SK-N-SH treated with all-trans-retinoic acid at 6 μM for 48 hours (cell line): Measurements from ENCODE around the gene KCNMA1.

ENCODE experiments used
- ATAC-seq: fragments of 200-7000 bp; cut with Tn5 transposase; 3 replicates; pipeline ENCODE4 v1.9.1; 2020; ENCODE audit warnings: mild to moderate bottlenecking, moderate library complexity
- ARNTL ChIP-seq: fragments of 450-650 bp; formaldehyde crosslinking; IDR thresholded peaks from 2 replicates; pipeline ENCODE4 v1.5.0; 2020; ENCODE audit warnings: low read depth, mild to moderate bottlenecking, moderate library complexity, borderline replicate concordance
- BACH2 ChIP-seq: fragments of 250-450 bp; sonication (Bioruptor Pico); IDR thresholded peaks from 2 replicates; pipeline ENCODE4 v1.9.0; 2021; ENCODE audit warnings: mild to moderate bottlenecking, borderline replicate concordance
- CREB5 ChIP-seq: fragments of 250-450 bp; sonication (Bioruptor Pico); IDR thresholded peaks from 2 replicates; pipeline ENCODE4 v1.5.1; 2020; ENCODE audit warnings: low read depth, mild to moderate bottlenecking, moderate library complexity
- CSDC2 ChIP-seq: fragments of 250-450 bp; sonication (Bioruptor Pico); IDR thresholded peaks from 2 replicates; pipeline ENCODE4 v1.5.0; 2020; ENCODE audit warnings: mild to moderate bottlenecking, moderate library complexity
- CSRNP3 ChIP-seq: fragments of 250-450 bp; sonication (Bioruptor Pico); IDR thresholded peaks from 2 replicates; pipeline ENCODE4 v1.5.1; 2021; ENCODE audit warnings: mild to moderate bottlenecking, moderate library complexity
- ESRRG ChIP-seq: fragments of 250-450 bp; sonication (Bioruptor Pico); IDR thresholded peaks from 2 replicates; pipeline ENCODE4 v1.6.1; 2021; ENCODE audit warnings: mild to moderate bottlenecking
- GLIS3 ChIP-seq: fragments of 250-450 bp; sonication (Bioruptor Pico); IDR thresholded peaks from 2 replicates; pipeline ENCODE4 v1.5.0; 2020; ENCODE audit warnings: mild to moderate bottlenecking, moderate library complexity
- ISL1 ChIP-seq: fragments of 250-450 bp; sonication (Bioruptor Pico); IDR thresholded peaks from 2 replicates; pipeline ENCODE4 v2.1.2; 2022; ENCODE audit warnings: mild to moderate bottlenecking, moderate library complexity
- OSR1 ChIP-seq: fragments of 250-450 bp; sonication (Bioruptor Pico); IDR thresholded peaks from 2 replicates; pipeline ENCODE4 v1.8.0; 2022; ENCODE audit warnings: moderate library complexity, mild to moderate bottlenecking, inconsistent platforms
- PATZ1 ChIP-seq: fragments of 250-450 bp; sonication (Bioruptor Pico); IDR thresholded peaks from 2 replicates; pipeline ENCODE4 v1.8.0; 2020; ENCODE audit warnings: mild to moderate bottlenecking, moderate library complexity, borderline replicate concordance
- POU6F1 ChIP-seq: fragments of 250-450 bp; sonication (Bioruptor Pico); IDR thresholded peaks from 2 replicates; pipeline ENCODE4 v1.8.0; 2021; ENCODE audit warnings: low read depth, mild to moderate bottlenecking, moderate library complexity, borderline replicate concordance
- PPARA ChIP-seq: fragments of 250-450 bp; sonication (Bioruptor Pico); IDR thresholded peaks from 2 replicates; pipeline ENCODE4 v1.5.0; 2020; ENCODE audit warnings: mild to moderate bottlenecking, borderline replicate concordance
- RARB ChIP-seq: fragments of 250-450 bp; sonication (Bioruptor Pico); IDR thresholded peaks from 2 replicates; pipeline ENCODE4 v1.8.0; 2021; ENCODE audit warnings: mild to moderate bottlenecking, moderate library complexity
- SNAI2 ChIP-seq: fragments of 250-450 bp; sonication (Bioruptor Pico); IDR thresholded peaks from 2 replicates; pipeline ENCODE4 v1.5.0; 2020; ENCODE audit warnings: mild to moderate bottlenecking, moderate library complexity
- TCF4 ChIP-seq: fragments of 250-450 bp; sonication (Bioruptor Pico); IDR thresholded peaks from 2 replicates; pipeline ENCODE4 v1.8.0; 2021; ENCODE audit warnings: mild to moderate bottlenecking, moderate library complexity, borderline replicate concordance
- ZC3H10 ChIP-seq: fragments of 250-450 bp; sonication (Bioruptor Pico); IDR thresholded peaks from 2 replicates; pipeline ENCODE4 v1.5.1; 2021; ENCODE audit warnings: mild to moderate bottlenecking, moderate library complexity
- ZFP3 ChIP-seq: fragments of 250-450 bp; sonication (Bioruptor Pico); IDR thresholded peaks from 2 replicates; pipeline ENCODE4 v1.5.0; 2020; ENCODE audit warnings: mild to moderate bottlenecking, moderate library complexity
- ZFP30 ChIP-seq: fragments of 450-650 bp; formaldehyde crosslinking; IDR thresholded peaks from 2 replicates; pipeline ENCODE4 v1.5.0; 2022; ENCODE audit warnings: mild to moderate bottlenecking, moderate library complexity
- ZNF565 ChIP-seq: fragments of 450-650 bp; formaldehyde crosslinking; conservative IDR thresholded peaks from 2 replicates; pipeline ENCODE4 v1.5.0; 2020; ENCODE audit warnings: low read depth, mild to moderate bottlenecking, moderate library complexity
- ZNF70 ChIP-seq: fragments of 450-650 bp; formaldehyde crosslinking; IDR thresholded peaks from 2 replicates; pipeline ENCODE4 v1.5.0; 2020; ENCODE audit warnings: mild to moderate bottlenecking, moderate library complexity
- TF ChIP-seq, protein P1 (sequence below): fragments of 250-450 bp; sonication (Bioruptor Pico); IDR thresholded peaks from 2 replicates; pipeline ENCODE4 v1.5.0; 2020; ENCODE audit warnings: mild to moderate bottlenecking, moderate library complexity

Gene KCNMA1

GRCh38 chr10:77444041-77444440 is 193.6 kb downstream of the KCNMA1 start:
- ATAC-seq: no peak

GRCh38 chr10:77442699-77443189 is 194.9 kb downstream of the KCNMA1 start:
- TF ChIP-seq ISL1: no peak
- no peak for TF ChIP-seq TCF4 (CRISPR knock-in tag)
- no peak for TF ChIP-seq RARB
- no peak for TF ChIP-seq ZNF70 (CRISPR knock-in tag)
- no peak for TF ChIP-seq BACH2 (CRISPR knock-in tag)
- no peak for TF ChIP-seq ARNTL (CRISPR knock-in tag)
- no peak for TF ChIP-seq CSDC2 (CRISPR knock-in tag)
- TF ChIP-seq, all 23 proteins: peak for 0
- ATAC-seq: no peak

More at GRCh38 chr10:77444041-77444440, 193.6 kb downstream of the KCNMA1 start:
- no peak for TF ChIP-seq ZNF565 (CRISPR knock-in tag)
- no peak for TF ChIP-seq ZC3H10 (CRISPR knock-in tag)
- no peak for TF ChIP-seq SNAI2 (CRISPR knock-in tag)
- no peak for TF ChIP-seq ARNTL (CRISPR knock-in tag)
- no peak for TF ChIP-seq BACH2 (CRISPR knock-in tag)
- no peak for TF ChIP-seq ZFP30
- TF ChIP-seq OSR1 (CRISPR knock-in tag): no peak
- TF ChIP-seq ISL1: no peak
- no peak for TF ChIP-seq CSDC2 (CRISPR knock-in tag)
- TF ChIP-seq PATZ1 (CRISPR knock-in tag): no peak
- TF ChIP-seq POU6F1 (CRISPR knock-in tag): no peak
- TF ChIP-seq TCF4 (CRISPR knock-in tag): no peak
- TF ChIP-seq PPARA (CRISPR knock-in tag): no peak
- TF ChIP-seq GLIS3 (CRISPR knock-in tag): no peak
- no peak for TF ChIP-seq ESRRG
- TF ChIP-seq ZFP3 (CRISPR knock-in tag): no peak
- no peak for TF ChIP-seq CREB5 (CRISPR knock-in tag)
- TF ChIP-seq CSRNP3 (CRISPR knock-in tag): no peak
- TF ChIP-seq, protein P1, sequence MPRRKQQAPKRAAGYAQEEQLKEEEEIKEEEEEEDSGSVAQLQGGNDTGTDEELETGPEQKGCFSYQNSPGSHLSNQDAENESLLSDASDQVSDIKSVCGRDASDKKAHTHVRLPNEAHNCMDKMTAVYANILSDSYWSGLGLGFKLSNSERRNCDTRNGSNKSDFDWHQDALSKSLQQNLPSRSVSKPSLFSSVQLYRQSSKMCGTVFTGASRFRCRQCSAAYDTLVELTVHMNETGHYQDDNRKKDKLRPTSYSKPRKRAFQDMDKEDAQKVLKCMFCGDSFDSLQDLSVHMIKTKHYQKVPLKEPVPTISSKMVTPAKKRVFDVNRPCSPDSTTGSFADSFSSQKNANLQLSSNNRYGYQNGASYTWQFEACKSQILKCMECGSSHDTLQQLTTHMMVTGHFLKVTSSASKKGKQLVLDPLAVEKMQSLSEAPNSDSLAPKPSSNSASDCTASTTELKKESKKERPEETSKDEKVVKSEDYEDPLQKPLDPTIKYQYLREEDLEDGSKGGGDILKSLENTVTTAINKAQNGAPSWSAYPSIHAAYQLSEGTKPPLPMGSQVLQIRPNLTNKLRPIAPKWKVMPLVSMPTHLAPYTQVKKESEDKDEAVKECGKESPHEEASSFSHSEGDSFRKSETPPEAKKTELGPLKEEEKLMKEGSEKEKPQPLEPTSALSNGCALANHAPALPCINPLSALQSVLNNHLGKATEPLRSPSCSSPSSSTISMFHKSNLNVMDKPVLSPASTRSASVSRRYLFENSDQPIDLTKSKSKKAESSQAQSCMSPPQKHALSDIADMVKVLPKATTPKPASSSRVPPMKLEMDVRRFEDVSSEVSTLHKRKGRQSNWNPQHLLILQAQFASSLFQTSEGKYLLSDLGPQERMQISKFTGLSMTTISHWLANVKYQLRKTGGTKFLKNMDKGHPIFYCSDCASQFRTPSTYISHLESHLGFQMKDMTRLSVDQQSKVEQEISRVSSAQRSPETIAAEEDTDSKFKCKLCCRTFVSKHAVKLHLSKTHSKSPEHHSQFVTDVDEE (CRISPR knock-in tag): no peak
- no peak for TF ChIP-seq ZNF70 (CRISPR knock-in tag)
